Jurkat, Clone E6-1 (cell line): ENCODE results near the gene TRAPPC2. TPM values are rescaled to one million over a fixed set of nuclear protein-coding genes. Genes with fewer than 3 reads are reported as not detected.

Experiments used
- DNase-seq: peaks from one replicate; pipeline ENCODE4 v3.0.0-alpha.2; 2011; ENCODE audit warnings: low read depth, low spot score
- H3K4me3 ChIP-seq: 2 replicates; pipeline ENCODE4 v1.5.1; 2011; ENCODE audit warnings: mild to moderate bottlenecking, low read length, control low read depth, moderate library complexity
- polyA plus RNA-seq: library from polyadenylated mRNA; unstranded; fragments of >200 nt; gene quantifications from one replicate; pipeline ENCODE4 v1.2.1, GENCODE V29; 2012; ENCODE audit warnings: missing spikeins; ENCODE audit not compliant: insufficient read length, insufficient read depth

TRAPPC2 gene
- polyA plus RNA-seq: 8.2 TPM

GRCh38 chrX:13734278-13735172 lies at the start of gene TRAPPC2, which contains the start of gene OFD1:
TRAPPC2 (minus strand) TSS chrX:13734620; CDS start chrX:13719963, 14,657 bp downstream.
OFD1 (plus strand) TSS chrX:13734748; CDS start chrX:13735072, 324 bp downstream.
- DNase-seq: peak; percentile 90
- peak within 1 kb of the TSS; percentile 84 for H3K4me3 ChIP-seq

- DNase-seq: no peak
- H3K4me3 ChIP-seq: no peak overlapping the region
Observed at GRCh38 chrX:13780868-13781427, 46.5 kb upstream of the TRAPPC2 start.

- DNase-seq: no peak
- H3K4me3 ChIP-seq: no peak overlapping the region
Observed at GRCh38 chrX:13778916-13779315, 44.5 kb upstream of the TRAPPC2 start.

GRCh38 chrX:13776387-13776786 lies 42.0 kb upstream of the TRAPPC2 start:
- no peak overlapping the region for H3K4me3 ChIP-seq
- DNase-seq: no peak

GRCh38 chrX:13775837-13776236 lies 41.4 kb upstream of the TRAPPC2 start:
- DNase-seq: no peak
- H3K4me3 ChIP-seq: no peak overlapping the region

- no peak for DNase-seq
- no peak overlapping the region for H3K4me3 ChIP-seq
Observed at GRCh38 chrX:13774696-13775095, 40.3 kb upstream of the TRAPPC2 start.

- DNase-seq: no peak
- H3K4me3 ChIP-seq: no peak overlapping the region
Observed at GRCh38 chrX:13770013-13770535, 35.7 kb upstream of the TRAPPC2 start.

- no peak for DNase-seq
- H3K4me3 ChIP-seq: no peak overlapping the region
Observed at GRCh38 chrX:13768939-13769338, 34.5 kb upstream of the TRAPPC2 start.

GRCh38 chrX:13764765-13765164 lies 30.3 kb upstream of the TRAPPC2 start:
- no peak overlapping the region for H3K4me3 ChIP-seq
- DNase-seq: no peak

GRCh38 chrX:13764281-13764680 lies 29.9 kb upstream of the TRAPPC2 start:
- no peak overlapping the region for H3K4me3 ChIP-seq
- no peak for DNase-seq

- no peak for DNase-seq
Observed at GRCh38 chrX:13763489-13763888, 29.1 kb upstream of the TRAPPC2 start.

GRCh38 chrX:13761606-13762414 lies 27.4 kb upstream of the TRAPPC2 start:
- H3K4me3 ChIP-seq: no peak overlapping the region
- no peak for DNase-seq

More at GRCh38 chrX:13763489-13763888, 29.1 kb upstream of the TRAPPC2 start:
- H3K4me3 ChIP-seq: no peak overlapping the region

GRCh38 chrX:13760426-13760825 lies 26.0 kb upstream of the TRAPPC2 start:
- no peak overlapping the region for H3K4me3 ChIP-seq

GRCh38 chrX:13759152-13759718 lies 24.8 kb upstream of the TRAPPC2 start:
- no peak overlapping the region for H3K4me3 ChIP-seq
- DNase-seq: no peak

More at GRCh38 chrX:13760426-13760825, 26.0 kb upstream of the TRAPPC2 start:
- no peak for DNase-seq

- H3K4me3 ChIP-seq: no peak overlapping the region
- no peak for DNase-seq
Observed at GRCh38 chrX:13756381-13756780, 22.0 kb upstream of the TRAPPC2 start.

- H3K4me3 ChIP-seq: no peak overlapping the region
- DNase-seq: peak; percentile 47
Observed at GRCh38 chrX:13755254-13755653, 20.8 kb upstream of the TRAPPC2 start.

- no peak for DNase-seq
- H3K4me3 ChIP-seq: no peak overlapping the region
Observed at GRCh38 chrX:13754765-13755164, 20.3 kb upstream of the TRAPPC2 start.

GRCh38 chrX:13752646-13753045 lies 18.2 kb upstream of the TRAPPC2 start:
- DNase-seq: no peak
- H3K4me3 ChIP-seq: no peak overlapping the region

GRCh38 chrX:13752141-13752540 lies 17.7 kb upstream of the TRAPPC2 start:
- no peak overlapping the region for H3K4me3 ChIP-seq
- DNase-seq: no peak
